Heart left ventricle (tissue), 16 donors: ENCODE data around the gene EPS8. TPM values are rescaled to one million over a fixed set of nuclear protein-coding genes. Genes with fewer than 3 reads are reported as not detected.

Source experiments
- ATAC-seq, 4 donors: fragments of 200-7000 bp; cut with Tn5 transposase; one replicate each; pipeline ENCODE4 v1.9.1; 2020 to 2022; ENCODE audit warnings: moderate library complexity in 4 of 4, mild to moderate bottlenecking in 3 of 4, moderate number of reproducible peaks in 1 of 4
- DNase-seq, 5 donors: peaks; one replicate each; pipeline ENCODE4 v3.0.0-alpha.2; 2020
- H3K27ac ChIP-seq, 12 donors: fragments of 200-600 bp; sonication (generic) in 4 of 12; one replicate each; pipeline versions ENCODE4 v1.5.0 to v1.8.0; 2016 to 2022; ENCODE audit warnings: mild to moderate bottlenecking in 2 of 12
- H3K27me3 ChIP-seq, 9 donors: fragments of 200-600 bp; sonication (generic) in 2 of 9; one replicate each; pipeline versions ENCODE4 v1.5.1 to v1.8.0; 2016 to 2022; ENCODE audit warnings: mild to moderate bottlenecking in 3 of 9
- H3K36me3 ChIP-seq, 9 donors: fragments of 200-600 bp; sonication (generic) in 2 of 9; one replicate each; pipeline versions ENCODE4 v1.5.0 to v1.8.0; 2018 to 2022; ENCODE audit warnings: mild to moderate bottlenecking in 2 of 9
- H3K4me1 ChIP-seq, 12 donors: fragments of 200-600 bp; sonication (generic) in 4 of 12; one replicate each; pipeline versions ENCODE4 v1.5.0 to v1.8.0; 2016 to 2022; ENCODE audit warnings: mild to moderate bottlenecking in 3 of 12
- H3K4me3 ChIP-seq, 12 donors: fragments of 200-600 bp; sonication (generic) in 4 of 12; one replicate each; pipeline versions ENCODE4 v1.5.0 to v1.8.0; 2017 to 2022; ENCODE audit warnings: mild to moderate bottlenecking in 9 of 12, moderate library complexity in 4 of 12
- H3K9me3 ChIP-seq, 12 donors: fragments of 200-600 bp; sonication (generic) in 4 of 12; one replicate each; pipeline versions ENCODE4 v1.5.0 to v1.8.0; 2016 to 2022; ENCODE audit warnings: mild to moderate bottlenecking in 1 of 12
- POLR2A ChIP-seq, 2 donors: fragments of 450-650 bp; IDR thresholded peaks; one replicate each; pipeline ENCODE4 v1.6.1; 2017; ENCODE audit warnings: antibody characterized with exemption in 2 of 2, mild to moderate bottlenecking in 2 of 2, moderate library complexity in 2 of 2
- WGBS, 4 donors: extraction: QIAGEN DNeasy Blood & Tissue Kit in 2 of 4; methylation state at CpG; one replicate each; pipeline versions ENCODE4 v1.1.5 to v1.1.7; 2013 to 2018; 5-methylcytosine and 5-hydroxymethylcytosine counted together
- intact Hi-C, 10 donors: fragments of 100-400 bp; cut with DNase I; formaldehyde crosslinking; loops; one replicate each; pipeline versions ENCODE4 v1.11.1 to v1.14.2; 2022
- polyA plus RNA-seq, 2 donors: library from polyadenylated mRNA; stranded (reverse); fragments of 200-250 nt; gene quantifications; one replicate each; pipeline ENCODE4 v1.2.3, GENCODE V29; 2013
- total RNA-seq, 9 donors: library from RNA; depleted of rRNA in 2 of 9; stranded (reverse); fragments of >200 nt in 2 of 9; fragmentation: NEBNext Ultra II Directional in 3 of 9; extraction: Animal tissue kit (Norgen Biotek cat#: 25700) in 3 of 9; gene quantifications; one replicate each; pipeline versions ENCODE4 v1.1.0 to v1.2.4, GENCODE V29; 2016 to 2023
- TF ChIP-seq, protein P1 (sequence below), 12 donors: fragments of 200-600 bp; sonication (generic) in 4 of 12; IDR thresholded peaks; one replicate each; pipeline versions ENCODE4 v1.5.0 to v1.8.0; 2018 to 2022; ENCODE audit warnings: antibody characterized with exemption in 12 of 12, mild to moderate bottlenecking in 5 of 12
- donor health status: ischemic (EF 13 %, LVEDD 7.1; RV severe dilation, severe dysfunction).
- donor health status: healthy with polysubstance abuse.
- donor health status: DM: no; HTN: yes; CAD: no.
- donor health status: DM: no; HTN: no; CAD: no.
- donor health status: ischemic (EF 25% LVEDD 6.9; RV normal size, moderate dysfunction).
- donor health status: ischemic (EF 25% LVEDD 5.7; RV mildly dilated, moderate dysfunction).
- donor health status: healthy.
- donor health status: DM: yes; HTN: yes; CAD: no.
- donor health status: ischemic (EF 35%, LVEDD 5.7; RV mildly dilated, moderate dysfunction).
- donor health status: nonischemic (EF 11% LVEDD 7.7; RV severe dilation, severe dysfunction).
- donor health status: DM: yes; HTN: yes; CAD: no.
- donor health status: PGD.
- donor health status: ischemic (EF 29% LVEDD 5.4; RV normal size, mild dysfunction).
- donor health status: nonischemic (EF 23%, LVEDD 6.1; RV moderate dilation, normal function).

The EPS8 gene
- total and polyA plus RNA-seq, 11 donors, result 11.7 to 56.0 (median 20.9) TPM

- Histone ChIP-seq H3K27me3 (no peaks in the 10 kb centered on the region), H3K27ac (peak overlapping the region in 5 of 12 donors; percentile 13 to 77 (median 59)), H3K36me3 (peaks cover 0 to 19% (median 8%) of the 10 kb centered on the region in 9 donors), H3K4me3 (no peak overlapping the region), H3K9me3 (no peaks in the 10 kb centered on the region), H3K4me1 (peaks cover 0 to 69% (median 28%) of the 10 kb centered on the region in 12 donors)
- WGBS, 4 donors, result 93 to 94% (median 94%) methylated on average over 4 of the region's 4 CpGs
- no peak for DNase-seq
- TF ChIP-seq, protein P1, sequence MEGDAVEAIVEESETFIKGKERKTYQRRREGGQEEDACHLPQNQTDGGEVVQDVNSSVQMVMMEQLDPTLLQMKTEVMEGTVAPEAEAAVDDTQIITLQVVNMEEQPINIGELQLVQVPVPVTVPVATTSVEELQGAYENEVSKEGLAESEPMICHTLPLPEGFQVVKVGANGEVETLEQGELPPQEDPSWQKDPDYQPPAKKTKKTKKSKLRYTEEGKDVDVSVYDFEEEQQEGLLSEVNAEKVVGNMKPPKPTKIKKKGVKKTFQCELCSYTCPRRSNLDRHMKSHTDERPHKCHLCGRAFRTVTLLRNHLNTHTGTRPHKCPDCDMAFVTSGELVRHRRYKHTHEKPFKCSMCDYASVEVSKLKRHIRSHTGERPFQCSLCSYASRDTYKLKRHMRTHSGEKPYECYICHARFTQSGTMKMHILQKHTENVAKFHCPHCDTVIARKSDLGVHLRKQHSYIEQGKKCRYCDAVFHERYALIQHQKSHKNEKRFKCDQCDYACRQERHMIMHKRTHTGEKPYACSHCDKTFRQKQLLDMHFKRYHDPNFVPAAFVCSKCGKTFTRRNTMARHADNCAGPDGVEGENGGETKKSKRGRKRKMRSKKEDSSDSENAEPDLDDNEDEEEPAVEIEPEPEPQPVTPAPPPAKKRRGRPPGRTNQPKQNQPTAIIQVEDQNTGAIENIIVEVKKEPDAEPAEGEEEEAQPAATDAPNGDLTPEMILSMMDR (IDR thresholded peaks at IDR 0.05), result no peak
- no peak for TF ChIP-seq POLR2A (IDR thresholded peaks at IDR 0.05)
- intact Hi-C loops, result loop anchor here in 2 of 10 donors (5.0 to 10.0 kb wide), 2 partner anchors 152 to 155 kb away; partner anchors contain the start of gene EPS8 (in 2 of the 2)
- ATAC-seq, result no peak
Measured at GRCh38 chr12:15632708-15633107, 156.5 kb downstream of the EPS8 start.

- DNase-seq (no peak), ATAC-seq (no peak)
- intact Hi-C loops, result loop anchor here in 2 of 10 donors (5.0 to 10.0 kb wide), 2 partner anchors 154 to 156 kb away; partner anchors contain the start of gene EPS8 (in 2 of the 2)
- H3K4me3 ChIP-seq, result no peak overlapping the region
- 48 to 76% (median 66%) methylated on average over 6 of the region's 6 CpGs for WGBS, 4 donors
- no peaks in the 10 kb centered on the region for H3K27me3 ChIP-seq
- no peaks in the 10 kb centered on the region for H3K9me3 ChIP-seq
- H3K36me3 ChIP-seq, result peaks cover 0 to 13% (median 8%) of the 10 kb centered on the region in 9 donors
- TF ChIP-seq, protein P1 (IDR thresholded peaks at IDR 0.05), result no peak
- TF ChIP-seq POLR2A (IDR thresholded peaks at IDR 0.05), result no peak
- peaks cover 0 to 65% (median 29%) of the 10 kb centered on the region in 12 donors for H3K4me1 ChIP-seq
- H3K27ac ChIP-seq, result peak overlapping the region; percentile 34 to 90 (median 82)
Measured at GRCh38 chr12:15631007-15631715, 158.0 kb downstream of the EPS8 start.

GRCh38 chr12:15629761-15630160 is 159.4 kb downstream of the EPS8 start:
- TF ChIP-seq, protein P1 (IDR thresholded peaks at IDR 0.05), result no peak
- TF ChIP-seq POLR2A (IDR thresholded peaks at IDR 0.05), result no peak

DNA sequence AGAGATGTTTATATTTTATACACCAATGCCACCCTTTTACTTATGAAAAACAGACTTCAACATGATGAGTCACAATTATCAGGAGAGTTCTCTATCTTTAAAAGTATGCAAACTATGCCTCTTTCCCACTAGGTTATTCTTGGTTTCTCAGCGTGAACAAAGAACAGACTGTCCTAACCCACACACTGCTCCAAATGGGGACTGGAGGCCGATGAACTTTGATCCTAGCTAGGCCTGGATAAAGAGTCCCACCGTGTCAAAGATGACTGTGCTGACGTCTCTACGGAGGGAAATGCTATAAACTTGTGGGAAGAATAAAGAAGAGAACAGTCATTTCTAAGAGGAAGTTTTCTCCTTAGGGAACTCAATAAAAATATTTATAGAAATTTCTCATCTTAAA is 160.1 kb downstream of the EPS8 start:
- TF ChIP-seq, protein P1 (IDR thresholded peaks at IDR 0.05), result no peak
- TF ChIP-seq POLR2A (IDR thresholded peaks at IDR 0.05), result no peak
- ATAC-seq (peak; percentile 91 to 98 (median 98)), DNase-seq (peak in 4 of 5 donors; percentile 72 to 81 (median 76))
- intact Hi-C loops, result loop anchor here in 3 of 10 donors (2.0 to 5.0 kb wide), 2 partner anchors 37 to 38 kb away; no protein-coding TSS in a partner anchor
- 3 to 13% (median 12%) methylated on average over 5 of the region's 5 CpGs for WGBS, 4 donors
- H3K27ac ChIP-seq, result peak overlapping the region; percentile 75 to 90 (median 82)
- peaks cover 0 to 15% (median 8%) of the 10 kb centered on the region in 9 donors for H3K36me3 ChIP-seq
- H3K9me3 ChIP-seq, result no peaks in the 10 kb centered on the region
- peaks cover 0 to 57% (median 28%) of the 10 kb centered on the region in 12 donors for H3K4me1 ChIP-seq
- H3K4me3 ChIP-seq, result no peak overlapping the region
- no peaks in the 10 kb centered on the region for H3K27me3 ChIP-seq

More at GRCh38 chr12:15629761-15630160, 159.4 kb downstream of the EPS8 start:
- H3K4me1 ChIP-seq, result peaks cover 0 to 60% (median 28%) of the 10 kb centered on the region in 12 donors
- intact Hi-C loops, result loop anchor here in 3 of 10 donors (2.0 to 10.0 kb wide), 4 partner anchors 37 to 158 kb away; partner anchors contain the start of gene EPS8 (in 2 of the 3)
- peaks cover 0 to 13% (median 8%) of the 10 kb centered on the region in 9 donors for H3K36me3 ChIP-seq
- no peaks in the 10 kb centered on the region for H3K9me3 ChIP-seq
- 67 to 76% (median 72%) methylated on average over 3 of the region's 3 CpGs for WGBS, 4 donors
- ATAC-seq (no peak), DNase-seq (no peak)
- H3K4me3 ChIP-seq, result no peak overlapping the region
- H3K27me3 ChIP-seq, result no peaks in the 10 kb centered on the region
- peak overlapping the region; percentile 34 to 90 (median 82) for H3K27ac ChIP-seq
